ENCODE measurements around the gene EEF1AKMT1. TPM values are rescaled to one million over a fixed set of nuclear protein-coding genes. Genes with fewer than 3 reads are reported as not detected.
A peak's percentile ranks its signal among the peaks of the same experiment; 100 is the strongest.

EEF1AKMT1 gene
- total RNA-seq, 1 experiment from 2014 or later: 6.1 TPM

DNA sequence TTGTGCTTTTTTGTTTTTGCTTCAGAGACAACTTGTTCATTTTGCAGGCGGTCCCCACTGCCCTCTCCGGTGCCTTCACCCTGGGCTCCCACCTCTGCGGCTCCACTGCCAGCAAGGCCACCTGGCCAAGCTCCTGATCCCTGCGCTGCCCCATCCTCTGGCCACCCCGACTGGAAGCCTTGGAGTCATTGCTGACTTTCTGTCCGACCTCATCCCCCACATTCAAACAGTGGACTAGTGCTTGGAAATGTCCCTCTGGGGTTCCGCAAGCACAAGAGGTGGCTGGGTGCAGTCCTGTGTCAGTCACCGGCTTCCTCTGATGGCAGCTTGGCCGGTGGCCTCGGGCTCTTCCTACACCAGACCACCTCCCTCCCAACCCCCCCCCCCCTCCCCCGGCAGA, 53.3 kb downstream of the EEF1AKMT1 start:
- Histone ChIP-seq H2AFZ (ENCODE audit: low read length) (no peak overlapping the region), H4K91ac (ENCODE audit: insufficient read length, low read depth, low read length) (no peak overlapping the region), H3K79me1 (ENCODE audit: insufficient read depth, low read depth, low read length, poor library complexity, severe bottlenecking) (no peaks in the 10 kb centered on the region), H3K27ac (ENCODE audit: insufficient read length, low read depth, low read length) (no peak overlapping the region), H3K23me2 (ENCODE audit: insufficient read length, low read depth, low read length, poor library complexity, severe bottlenecking) (no peaks in the 10 kb centered on the region), H3K4ac (ENCODE audit: low read depth, low read length) (no peak overlapping the region), H3K79me2 (ENCODE audit: insufficient read depth, low read length) (no peaks in the 10 kb centered on the region), H3K23ac (ENCODE audit: insufficient read length, low read depth, low read length) (no peak overlapping the region), H4K5ac (ENCODE audit: insufficient read length, low read depth, low read length) (no peak overlapping the region), H4K20me1 (ENCODE audit: control insufficient read depth, insufficient read depth, insufficient read length) (no peaks in the 10 kb centered on the region), H3K27me3 (ENCODE audit: insufficient read depth, low read length) (no peaks in the 10 kb centered on the region), H3K14ac (ENCODE audit: insufficient read depth, low read length) (no peak overlapping the region), H3K4me2 (ENCODE audit: insufficient read depth, insufficient read length, low read length) (no peak overlapping the region), H3K56ac (ENCODE audit: insufficient read length, low read depth, low read length) (no peak overlapping the region), H2AK5ac (ENCODE audit: insufficient read length, low read length) (no peak overlapping the region), H3K18ac (ENCODE audit: insufficient read length, low read depth, low read length) (no peak overlapping the region), H2BK12ac (ENCODE audit: insufficient read length, low read depth, low read length) (no peak overlapping the region), H3K9me3 (ENCODE audit: control insufficient read depth, low read depth, low read length) (no peaks in the 10 kb centered on the region), H3T11ph (ENCODE audit: low read length) (no peak overlapping the region), H2BK20ac (ENCODE audit: low read depth, low read length, poor library complexity, severe bottlenecking) (no peak overlapping the region), H3K9ac (ENCODE audit: extremely low read depth, insufficient read length, low read length) (no peak overlapping the region), H4K8ac (replicated peaks; ENCODE audit: insufficient read length, low read depth, low read length) (no peak overlapping the region), H2BK120ac (ENCODE audit: low read depth, low read length, poor library complexity, severe bottlenecking) (no peak overlapping the region), H3K4me1 (ENCODE audit: insufficient read depth, low read length) (no peaks in the 10 kb centered on the region), H2BK15ac (ENCODE audit: low read depth, low read length) (no peak overlapping the region), H2BK5ac (ENCODE audit: insufficient read length, low read length) (no peak overlapping the region)
- H3K9me3 Mint-ChIP-seq: no peaks in the 10 kb centered on the region
- TF ChIP-seq, protein P1, sequence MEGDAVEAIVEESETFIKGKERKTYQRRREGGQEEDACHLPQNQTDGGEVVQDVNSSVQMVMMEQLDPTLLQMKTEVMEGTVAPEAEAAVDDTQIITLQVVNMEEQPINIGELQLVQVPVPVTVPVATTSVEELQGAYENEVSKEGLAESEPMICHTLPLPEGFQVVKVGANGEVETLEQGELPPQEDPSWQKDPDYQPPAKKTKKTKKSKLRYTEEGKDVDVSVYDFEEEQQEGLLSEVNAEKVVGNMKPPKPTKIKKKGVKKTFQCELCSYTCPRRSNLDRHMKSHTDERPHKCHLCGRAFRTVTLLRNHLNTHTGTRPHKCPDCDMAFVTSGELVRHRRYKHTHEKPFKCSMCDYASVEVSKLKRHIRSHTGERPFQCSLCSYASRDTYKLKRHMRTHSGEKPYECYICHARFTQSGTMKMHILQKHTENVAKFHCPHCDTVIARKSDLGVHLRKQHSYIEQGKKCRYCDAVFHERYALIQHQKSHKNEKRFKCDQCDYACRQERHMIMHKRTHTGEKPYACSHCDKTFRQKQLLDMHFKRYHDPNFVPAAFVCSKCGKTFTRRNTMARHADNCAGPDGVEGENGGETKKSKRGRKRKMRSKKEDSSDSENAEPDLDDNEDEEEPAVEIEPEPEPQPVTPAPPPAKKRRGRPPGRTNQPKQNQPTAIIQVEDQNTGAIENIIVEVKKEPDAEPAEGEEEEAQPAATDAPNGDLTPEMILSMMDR (conservative IDR thresholded peaks at IDR 0.05): no peak
- H3K4me3 Mint-ChIP-seq: no peak overlapping the region
- no peak for DNase-seq
- H3K27me3 Mint-ChIP-seq (ENCODE audit: low read depth): peaks cover 37% of the 10 kb centered on the region
- H3K4me1 Mint-ChIP-seq: peaks cover 14% of the 10 kb centered on the region in 2 experiments
- H3K27ac Mint-ChIP-seq: peak overlapping the region in 1 of 3 experiments; percentile 9; a peak in 1 of 7 replicates
- no CpG with 5 or more reads among the region's 11 CpGs for WGBS (ENCODE audit: extremely low coverage, insufficient read length, low lambda C conversion rate)
- no peaks in the 10 kb centered on the region for H3K36me3 Mint-ChIP-seq (ENCODE audit: insufficient read depth in 1 of 3, low read depth in 3 of 3)

Measured in H9 (cell line).